Measurements from ENCODE around the gene NFKB2. TPM values are rescaled to one million over a fixed set of nuclear protein-coding genes. Genes with fewer than 3 reads are reported as not detected.
A peak's percentile ranks its signal among the peaks of the same experiment; 100 is the strongest.

NFKB2 gene
- total RNA-seq, 6 experiments from 2014 or later, result 7.5 to 46.0 (median 19.4) TPM

DNA sequence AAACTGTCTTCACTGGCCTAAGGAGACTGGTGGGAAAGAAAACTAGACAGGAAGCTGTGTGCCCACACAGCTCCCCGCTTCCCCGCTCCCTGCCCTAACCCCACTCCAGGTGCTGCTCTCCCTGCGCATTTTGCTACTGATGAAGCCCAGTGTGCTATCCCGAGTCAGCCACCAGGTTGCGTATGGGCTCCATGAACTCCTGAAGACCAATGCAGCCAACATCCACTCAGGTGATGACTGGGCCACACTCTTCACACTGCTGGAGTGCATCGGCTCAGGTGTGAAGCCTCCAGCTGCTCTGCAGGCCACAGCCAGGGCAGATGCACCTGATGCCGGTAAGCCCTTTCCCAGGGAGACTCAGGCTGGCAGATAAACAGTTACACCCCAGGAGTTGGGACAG, 20.3 kb upstream of the NFKB2 start:
- ATAC-seq, result no peak
- H3K36me3 ChIP-seq, result peaks cover 0 to 90% (median 54%) of the 10 kb centered on the region in 4 donors
- WGBS (ENCODE audit: insufficient coverage, low coverage, low lambda C conversion rate, missing lambda C conversion rate), result 95% methylated on average over 4 of the region's 7 CpGs
- no peak overlapping the region for H3K4me3 ChIP-seq
- no peaks in the 10 kb centered on the region for H3K27me3 ChIP-seq
- H3K9me3 ChIP-seq, result no peaks in the 10 kb centered on the region
- H3K4me1 ChIP-seq, result no peaks in the 10 kb centered on the region
- TF ChIP-seq, protein P1, sequence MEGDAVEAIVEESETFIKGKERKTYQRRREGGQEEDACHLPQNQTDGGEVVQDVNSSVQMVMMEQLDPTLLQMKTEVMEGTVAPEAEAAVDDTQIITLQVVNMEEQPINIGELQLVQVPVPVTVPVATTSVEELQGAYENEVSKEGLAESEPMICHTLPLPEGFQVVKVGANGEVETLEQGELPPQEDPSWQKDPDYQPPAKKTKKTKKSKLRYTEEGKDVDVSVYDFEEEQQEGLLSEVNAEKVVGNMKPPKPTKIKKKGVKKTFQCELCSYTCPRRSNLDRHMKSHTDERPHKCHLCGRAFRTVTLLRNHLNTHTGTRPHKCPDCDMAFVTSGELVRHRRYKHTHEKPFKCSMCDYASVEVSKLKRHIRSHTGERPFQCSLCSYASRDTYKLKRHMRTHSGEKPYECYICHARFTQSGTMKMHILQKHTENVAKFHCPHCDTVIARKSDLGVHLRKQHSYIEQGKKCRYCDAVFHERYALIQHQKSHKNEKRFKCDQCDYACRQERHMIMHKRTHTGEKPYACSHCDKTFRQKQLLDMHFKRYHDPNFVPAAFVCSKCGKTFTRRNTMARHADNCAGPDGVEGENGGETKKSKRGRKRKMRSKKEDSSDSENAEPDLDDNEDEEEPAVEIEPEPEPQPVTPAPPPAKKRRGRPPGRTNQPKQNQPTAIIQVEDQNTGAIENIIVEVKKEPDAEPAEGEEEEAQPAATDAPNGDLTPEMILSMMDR (IDR thresholded peaks at IDR 0.05), result no peak
- TF ChIP-seq POLR2A (IDR thresholded peaks at IDR 0.05), result no peak
- intact Hi-C loops (cut with DNase I), result no loop called here
- no peak overlapping the region for H3K27ac ChIP-seq
- no peak for DNase-seq

- Histone ChIP-seq H3K9me3 (no peaks in the 10 kb centered on the region), H3K4me1 (no peaks in the 10 kb centered on the region), H3K27me3 (no peaks in the 10 kb centered on the region), H3K36me3 (peaks cover 0 to 90% (median 53%) of the 10 kb centered on the region in 4 donors), H3K4me3 (no peak overlapping the region), H3K27ac (no peak overlapping the region)
- intact Hi-C loops (cut with DNase I), result no loop called here
- DNase-seq (no peak), ATAC-seq (peak in 1 of 4 donors; percentile 10)
- no peak for TF ChIP-seq POLR2A (IDR thresholded peaks at IDR 0.05)
- TF ChIP-seq, protein P1 (IDR thresholded peaks at IDR 0.05), result no peak
- WGBS (ENCODE audit: insufficient coverage, low coverage, low lambda C conversion rate, missing lambda C conversion rate), result 64% methylated on average over 1 of the region's 2 CpGs
These were observed 19.6 kb upstream of the NFKB2 start for GRCh38 chr10:102375867-102376266.

- intact Hi-C loops (cut with DNase I), result no loop called here
- WGBS (ENCODE audit: insufficient coverage, low coverage, low lambda C conversion rate, missing lambda C conversion rate), result 80% methylated on average over 1 of the region's 12 CpGs
- H3K4me3 ChIP-seq, result no peak overlapping the region
- ATAC-seq, result peak in 1 of 4 donors; percentile 16
- no peaks in the 10 kb centered on the region for H3K9me3 ChIP-seq
- no peak overlapping the region for H3K27ac ChIP-seq
- TF ChIP-seq, protein P1 (IDR thresholded peaks at IDR 0.05), result no peak
- no peak for TF ChIP-seq POLR2A (IDR thresholded peaks at IDR 0.05)
- H3K4me1 ChIP-seq, result no peaks in the 10 kb centered on the region
- no peaks in the 10 kb centered on the region for H3K27me3 ChIP-seq
- peaks cover 0 to 89% (median 53%) of the 10 kb centered on the region in 4 donors for H3K36me3 ChIP-seq
- no peak for DNase-seq
These were observed 18.6 kb upstream of the NFKB2 start for GRCh38 chr10:102376901-102377300.

- DNase-seq (no peak), ATAC-seq (no peak)
- intact Hi-C loops (cut with DNase I), result no loop called here
- H3K27ac ChIP-seq, result no peak overlapping the region
- H3K4me3 ChIP-seq, result no peak overlapping the region
- TF ChIP-seq, protein P1 (IDR thresholded peaks at IDR 0.05), result no peak
- no peak for TF ChIP-seq POLR2A (IDR thresholded peaks at IDR 0.05)
- no peaks in the 10 kb centered on the region for H3K9me3 ChIP-seq
- no peaks in the 10 kb centered on the region for H3K27me3 ChIP-seq
- H3K36me3 ChIP-seq, result peaks cover 0 to 72% (median 45%) of the 10 kb centered on the region in 4 donors
- WGBS (ENCODE audit: insufficient coverage, low coverage, low lambda C conversion rate, missing lambda C conversion rate), result 100% methylated on average over 1 of the region's 6 CpGs
- no peaks in the 10 kb centered on the region for H3K4me1 ChIP-seq
These were observed 16.1 kb upstream of the NFKB2 start for GRCh38 chr10:102379383-102379782.

GRCh38 chr10:102381983-102382382, 13.5 kb upstream of the NFKB2 start:
- no peaks in the 10 kb centered on the region for H3K27me3 ChIP-seq
- no peaks in the 10 kb centered on the region for H3K9me3 ChIP-seq
- no peak for TF ChIP-seq POLR2A (IDR thresholded peaks at IDR 0.05)
- TF ChIP-seq, protein P1 (IDR thresholded peaks at IDR 0.05), result no peak
- no peaks in the 10 kb centered on the region for H3K4me1 ChIP-seq
- 80% methylated on average over 2 of the region's 9 CpGs for WGBS (ENCODE audit: insufficient coverage, low coverage, low lambda C conversion rate, missing lambda C conversion rate)
- H3K4me3 ChIP-seq, result no peak overlapping the region
- intact Hi-C loops (cut with DNase I), result no loop called here
- H3K36me3 ChIP-seq, result peaks cover 0 to 53% (median 28%) of the 10 kb centered on the region in 4 donors
- peak in 2 of 4 donors; percentile 10 to 46 for ATAC-seq
- no peak for DNase-seq
- H3K27ac ChIP-seq, result no peak overlapping the region
